Measurements from ENCODE around the gene FARS2. TPM values are rescaled to one million over a fixed set of nuclear protein-coding genes. Genes with fewer than 3 reads are reported as not detected.

Gene FARS2
- total and polyA plus RNA-seq, 7 donors: 10.6 to 17.5 (median 14.4) TPM

DNA sequence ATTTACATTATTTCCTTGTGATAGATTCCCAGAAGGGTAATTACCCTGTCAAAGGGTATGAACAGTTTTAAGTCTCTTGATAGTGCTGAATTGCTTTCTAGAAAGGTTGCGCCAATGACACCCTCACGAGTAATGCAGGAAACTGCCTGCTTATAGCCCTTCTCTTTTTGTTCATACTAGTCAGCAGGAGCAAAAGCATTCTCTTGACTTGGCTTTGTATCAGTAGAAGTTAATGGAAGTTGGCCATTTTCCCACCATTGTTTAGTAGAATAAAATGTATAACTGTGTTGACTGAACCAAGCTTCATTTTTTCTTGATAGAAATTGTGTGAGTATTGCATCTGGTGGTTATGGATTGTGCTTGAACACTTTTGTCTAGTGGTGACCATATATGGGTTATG lies 100.1 kb downstream of the FARS2 start:
- Histone ChIP-seq H3K27me3 (ENCODE audit: insufficient read depth in 3 of 3, low read length in 2 of 3) (no peaks in the 10 kb centered on the region), H3K36me3 (ENCODE audit: insufficient read depth in 1 of 2, low read depth in 1 of 2) (no peaks in the 10 kb centered on the region), H3K27ac (no peak overlapping the region), H3K4me3 (no peak overlapping the region), H3K9me3 (no peaks in the 10 kb centered on the region), H3K4me1 (no peaks in the 10 kb centered on the region)
- intact Hi-C loops (cut with DNase I): no loop called here
- TF ChIP-seq, protein P1, sequence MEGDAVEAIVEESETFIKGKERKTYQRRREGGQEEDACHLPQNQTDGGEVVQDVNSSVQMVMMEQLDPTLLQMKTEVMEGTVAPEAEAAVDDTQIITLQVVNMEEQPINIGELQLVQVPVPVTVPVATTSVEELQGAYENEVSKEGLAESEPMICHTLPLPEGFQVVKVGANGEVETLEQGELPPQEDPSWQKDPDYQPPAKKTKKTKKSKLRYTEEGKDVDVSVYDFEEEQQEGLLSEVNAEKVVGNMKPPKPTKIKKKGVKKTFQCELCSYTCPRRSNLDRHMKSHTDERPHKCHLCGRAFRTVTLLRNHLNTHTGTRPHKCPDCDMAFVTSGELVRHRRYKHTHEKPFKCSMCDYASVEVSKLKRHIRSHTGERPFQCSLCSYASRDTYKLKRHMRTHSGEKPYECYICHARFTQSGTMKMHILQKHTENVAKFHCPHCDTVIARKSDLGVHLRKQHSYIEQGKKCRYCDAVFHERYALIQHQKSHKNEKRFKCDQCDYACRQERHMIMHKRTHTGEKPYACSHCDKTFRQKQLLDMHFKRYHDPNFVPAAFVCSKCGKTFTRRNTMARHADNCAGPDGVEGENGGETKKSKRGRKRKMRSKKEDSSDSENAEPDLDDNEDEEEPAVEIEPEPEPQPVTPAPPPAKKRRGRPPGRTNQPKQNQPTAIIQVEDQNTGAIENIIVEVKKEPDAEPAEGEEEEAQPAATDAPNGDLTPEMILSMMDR (IDR thresholded peaks at IDR 0.05): no peak
- 46 to 55% (median 53%) methylated on average over 2 of the region's 2 CpGs for WGBS, 3 donors
- DNase-seq (no peak), ATAC-seq (no peak)

DNA sequence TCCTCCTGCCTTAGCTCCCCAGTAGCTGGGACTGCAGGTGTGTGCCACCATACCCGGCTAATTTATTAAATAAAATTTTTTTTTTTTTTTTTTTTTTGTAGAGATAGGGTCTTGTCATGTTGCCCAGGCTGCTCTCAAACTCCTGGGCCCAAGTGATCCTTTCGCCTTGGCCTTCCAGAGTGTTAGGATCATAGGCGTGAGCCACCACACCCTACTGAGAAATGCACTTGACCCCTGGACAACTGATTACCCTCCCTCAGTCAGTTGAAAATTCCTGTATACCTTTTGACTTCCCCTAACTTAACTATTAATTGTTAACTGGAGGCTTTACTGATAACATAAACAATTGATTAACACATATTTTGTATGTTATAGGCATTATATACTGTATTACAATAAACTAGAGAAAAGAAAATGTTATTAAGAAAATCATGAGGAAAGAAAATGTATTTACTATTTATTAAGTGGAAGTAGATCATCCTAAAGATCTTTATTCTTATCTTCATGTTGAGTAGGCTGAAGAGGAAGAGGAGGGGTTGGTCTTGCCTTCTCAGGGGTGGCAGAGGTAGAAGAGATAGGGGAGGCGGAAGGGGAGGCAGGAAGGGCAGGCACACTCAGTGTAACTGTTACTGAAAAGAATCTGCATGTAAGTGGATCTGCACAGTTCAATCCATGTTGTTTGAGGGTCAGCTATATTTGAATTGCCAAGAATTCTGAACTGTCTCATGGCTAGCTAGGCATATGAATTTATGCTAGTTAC lies 104.3 kb downstream of the FARS2 start:
- H3K27ac ChIP-seq: no peak overlapping the region
- DNase-seq (no peak), ATAC-seq (no peak)
- WGBS, 3 donors: 91 to 100% (median 96%) methylated on average over 4 of the region's 4 CpGs
- TF ChIP-seq, protein P1 (IDR thresholded peaks at IDR 0.05): no peak
- H3K9me3 ChIP-seq: no peaks in the 10 kb centered on the region
- peaks cover 16% of the 10 kb centered on the region for H3K4me1 ChIP-seq
- no peaks in the 10 kb centered on the region for H3K36me3 ChIP-seq (ENCODE audit: insufficient read depth in 1 of 2, low read depth in 1 of 2)
- no peaks in the 10 kb centered on the region for H3K27me3 ChIP-seq (ENCODE audit: insufficient read depth in 3 of 3, low read length in 2 of 3)
- intact Hi-C loops (cut with DNase I): loop anchor here in 1 of 2 donors (5.0 kb wide), 1 partner anchor 43 kb away; no protein-coding TSS in a partner anchor
- no peak overlapping the region for H3K4me3 ChIP-seq

DNA sequence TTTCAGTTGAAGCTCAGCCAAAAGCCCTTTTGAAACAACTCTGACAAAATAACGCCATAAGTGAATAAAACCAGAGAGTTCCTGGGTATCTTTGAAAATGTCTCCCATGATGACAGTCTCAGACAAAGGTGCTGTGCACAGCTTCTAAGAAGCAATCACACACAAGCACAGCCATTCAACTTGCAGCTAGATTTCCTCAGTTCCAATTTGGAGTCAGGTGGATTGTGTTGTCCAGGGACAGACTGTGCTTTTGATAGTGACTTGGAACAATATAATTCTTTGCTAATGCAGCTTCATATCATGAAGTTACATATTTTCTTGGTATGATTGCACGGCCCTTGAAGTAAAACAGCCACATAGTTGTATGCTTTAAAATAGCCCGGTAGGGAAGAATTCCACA lies 105.6 kb downstream of the FARS2 start:
- no peaks in the 10 kb centered on the region for H3K27me3 ChIP-seq (ENCODE audit: insufficient read depth in 3 of 3, low read length in 2 of 3)
- no peak overlapping the region for H3K4me3 ChIP-seq
- intact Hi-C loops (cut with DNase I): loop anchor here in 1 of 2 donors (5.0 kb wide), 1 partner anchor 45 kb away; no protein-coding TSS in a partner anchor
- TF ChIP-seq, protein P1 (IDR thresholded peaks at IDR 0.05): no peak
- whole genome bisulfite sequencing, 3 donors: 61 to 84% (median 61%) methylated on average over 3 of the region's 3 CpGs
- ATAC-seq: peak in 1 of 4 donors; percentile 73
- DNase-seq: no peak
- no peak overlapping the region for H3K27ac ChIP-seq
- H3K9me3 ChIP-seq: no peaks in the 10 kb centered on the region
- no peaks in the 10 kb centered on the region for H3K36me3 ChIP-seq (ENCODE audit: insufficient read depth in 1 of 2, low read depth in 1 of 2)
- peaks cover 16% of the 10 kb centered on the region for H3K4me1 ChIP-seq

DNA sequence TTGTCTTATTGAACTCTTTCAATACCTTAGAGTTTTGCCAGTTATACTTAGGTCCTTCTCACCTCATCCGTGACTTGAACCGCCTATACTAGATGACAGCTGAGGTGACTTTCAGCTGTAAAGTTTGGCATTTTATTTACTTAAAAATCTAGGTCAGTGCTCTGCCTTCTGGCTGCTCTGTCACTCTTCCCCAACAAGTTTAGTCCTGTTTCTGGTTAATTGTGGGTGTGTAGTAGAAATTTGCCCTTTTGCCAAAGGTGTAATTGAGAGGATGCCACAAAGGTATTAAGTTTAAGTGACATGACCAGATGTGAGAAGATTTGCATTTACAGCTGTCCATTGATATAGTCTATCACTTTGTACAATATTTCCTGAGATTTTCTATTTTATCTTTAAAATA lies 106.2 kb downstream of the FARS2 start:
- ATAC-seq (peak in 1 of 4 donors; percentile 15), DNase-seq (no peak)
- no peaks in the 10 kb centered on the region for H3K27me3 ChIP-seq (ENCODE audit: insufficient read depth in 3 of 3, low read length in 2 of 3)
- WGBS, 3 donors: 54 to 89% (median 63%) methylated on average over 2 of the region's 2 CpGs
- no peak overlapping the region for H3K27ac ChIP-seq
- TF ChIP-seq, protein P1 (IDR thresholded peaks at IDR 0.05): no peak
- intact Hi-C loops (cut with DNase I): loop anchor here in 1 of 2 donors (5.0 kb wide), 1 partner anchor 45 kb away; no protein-coding TSS in a partner anchor
- H3K4me3 ChIP-seq: no peak overlapping the region
- H3K4me1 ChIP-seq: peaks cover 16% of the 10 kb centered on the region
- no peaks in the 10 kb centered on the region for H3K9me3 ChIP-seq
- H3K36me3 ChIP-seq (ENCODE audit: insufficient read depth in 1 of 2, low read depth in 1 of 2): no peaks in the 10 kb centered on the region
